Measurements from ENCODE around the gene NAT14.

GRCh38 chr19:55466241-55466614, 18.8 kb upstream of the NAT14 start:
- TF ChIP-seq CTCF (IDR thresholded peaks at IDR 0.05) (no peak), POLR2AphosphoS5 (IDR thresholded peaks at IDR 0.05; ENCODE audit: insufficient read depth in 1 of 2, low read depth in 1 of 2) (no peak), POLR2A (IDR thresholded peaks at IDR 0.05) (no peak)
